Stimulated activated CD4-positive, alpha-beta T cell treated with anti-CD3 and anti-CD28 coated beads, Interleukin-2, amount 100 ng/mL, for 24 hours (primary cell): ENCODE measurements around the gene TSPAN7.

ENCODE experiments used
- DNase-seq, 2 donors: peaks; one replicate each; pipeline ENCODE4 v3.0.0-alpha.2; 2020

Gene TSPAN7

DNA sequence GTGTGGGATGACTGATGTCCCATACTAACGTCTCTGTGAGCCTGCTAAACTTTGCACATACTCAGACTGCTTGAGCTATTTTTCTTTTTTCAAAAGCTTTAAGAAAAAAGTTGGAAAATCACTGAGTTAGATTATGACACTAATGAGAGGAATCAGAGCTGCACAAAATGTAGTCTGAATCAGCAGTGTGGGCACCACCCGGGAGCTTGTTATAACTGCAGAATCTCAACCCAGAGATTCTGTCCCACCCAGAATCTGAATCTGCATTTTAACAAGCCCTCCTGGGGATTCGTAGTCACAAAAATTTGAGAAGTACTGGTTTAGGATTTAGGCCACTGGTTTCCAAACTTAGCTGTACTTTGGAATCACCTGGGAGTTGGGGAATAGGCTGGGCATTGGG, 137.8 kb downstream of the TSPAN7 start:
- no peak for DNase-seq

DNA sequence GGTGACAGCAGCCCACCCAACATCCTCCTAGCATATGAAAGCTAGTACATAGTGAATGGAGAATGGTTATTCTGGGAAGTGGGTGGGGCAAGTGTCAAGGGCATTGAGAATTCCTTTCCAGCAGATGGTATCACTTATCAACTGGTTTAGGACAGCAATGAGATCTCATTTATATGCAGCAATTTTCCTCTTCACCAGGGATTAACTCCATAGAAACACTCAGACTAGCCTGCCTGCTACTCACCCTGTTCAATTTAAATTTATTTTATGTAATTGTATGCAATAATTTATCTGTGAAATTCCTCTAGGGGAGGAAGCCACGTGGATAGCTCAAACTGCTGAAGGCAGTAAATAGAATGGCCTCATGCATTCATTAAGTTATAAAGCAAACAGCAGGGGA, 138.4 kb downstream of the TSPAN7 start:
- DNase-seq, result no peak

DNA sequence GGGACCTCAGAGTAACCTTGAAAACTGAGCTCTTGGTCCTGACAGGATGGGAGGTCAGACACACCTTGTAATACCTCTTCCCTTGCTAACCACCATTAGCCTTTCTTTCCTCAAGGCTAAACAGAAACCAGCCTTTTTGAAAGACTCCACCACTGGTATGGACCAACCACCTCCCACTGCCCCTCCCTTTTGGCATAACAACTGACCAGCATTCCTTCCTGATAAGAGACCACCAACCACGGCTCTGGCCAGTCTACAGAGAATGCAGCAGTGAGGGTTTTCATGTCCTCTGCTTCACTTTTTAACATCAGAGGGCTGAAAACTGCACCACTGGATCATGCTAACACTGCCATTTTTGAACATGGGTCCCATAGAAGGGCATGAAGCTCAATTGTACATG, 139.7 kb downstream of the TSPAN7 start:
- no peak for DNase-seq

DNA sequence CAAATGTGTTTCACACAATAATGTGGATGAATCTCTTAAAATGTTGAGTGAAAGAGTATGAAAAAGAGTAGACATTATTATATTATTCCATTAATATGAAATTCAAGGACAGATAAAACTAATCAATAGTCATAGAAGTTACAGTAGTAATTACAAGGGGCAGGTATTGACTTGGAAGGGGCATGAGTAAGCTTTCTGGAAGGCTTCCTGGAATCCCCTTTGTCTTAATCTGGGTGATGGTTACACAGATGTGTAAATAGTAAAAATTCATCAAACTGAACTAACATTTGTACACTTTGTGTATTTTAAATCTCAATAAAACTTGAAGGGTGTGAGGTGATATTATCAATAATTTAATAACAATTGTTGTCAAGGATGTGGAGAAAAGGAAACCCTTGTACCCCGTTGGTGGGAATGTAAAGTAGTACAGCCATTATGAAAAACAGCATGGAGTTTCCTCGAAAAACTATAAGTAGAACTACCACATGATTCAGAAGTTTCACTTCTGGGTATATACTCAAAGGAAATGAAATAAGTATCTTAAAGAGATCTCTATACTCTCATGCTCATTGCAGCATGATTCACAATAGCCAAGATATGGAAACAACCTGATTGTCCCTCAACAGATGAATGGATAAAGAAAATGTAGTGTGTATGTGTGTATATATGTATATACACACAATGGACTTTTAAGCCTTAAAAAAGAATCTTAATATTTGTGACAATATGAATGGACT, 143.0 kb downstream of the TSPAN7 start:
- DNase-seq, result no peak

DNA sequence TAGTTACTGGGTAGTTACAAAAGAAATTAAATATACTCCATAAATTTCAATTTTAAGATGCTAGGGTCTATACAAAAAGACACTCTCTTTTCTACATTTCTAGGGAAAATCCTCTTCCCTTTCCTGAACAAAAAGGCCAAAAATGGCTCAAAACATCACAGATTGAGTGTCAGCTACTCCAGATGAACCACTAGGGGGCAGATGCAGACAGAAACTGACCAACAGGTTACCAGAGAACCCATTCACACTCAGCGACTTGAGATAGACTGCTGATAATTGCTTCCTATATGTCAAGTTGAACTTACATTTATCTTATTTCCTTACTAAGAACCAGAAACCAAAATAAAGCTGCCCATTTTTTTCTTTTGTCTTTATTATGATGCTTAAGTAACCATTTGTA, 156.5 kb downstream of the TSPAN7 start:
- no peak for DNase-seq

DNA sequence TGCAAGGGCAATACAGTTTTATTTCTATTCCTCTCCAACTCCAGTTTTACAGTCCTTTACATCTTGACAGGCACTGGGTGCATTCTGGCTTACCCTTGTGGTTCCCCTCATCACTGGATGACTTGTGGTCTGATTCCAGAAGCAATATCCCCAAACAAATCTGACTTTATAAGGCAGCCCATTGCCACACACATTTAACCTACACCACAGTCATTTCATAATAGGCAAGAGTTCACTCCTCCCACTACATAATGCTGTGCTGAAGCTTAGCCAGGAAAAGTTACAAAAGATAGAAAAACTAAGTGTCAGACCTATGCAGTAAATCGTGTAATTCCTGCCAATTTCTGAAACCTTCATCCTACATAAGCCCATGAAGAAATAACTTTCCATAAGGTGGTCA, 157.0 kb downstream of the TSPAN7 start:
- no peak for DNase-seq

DNA sequence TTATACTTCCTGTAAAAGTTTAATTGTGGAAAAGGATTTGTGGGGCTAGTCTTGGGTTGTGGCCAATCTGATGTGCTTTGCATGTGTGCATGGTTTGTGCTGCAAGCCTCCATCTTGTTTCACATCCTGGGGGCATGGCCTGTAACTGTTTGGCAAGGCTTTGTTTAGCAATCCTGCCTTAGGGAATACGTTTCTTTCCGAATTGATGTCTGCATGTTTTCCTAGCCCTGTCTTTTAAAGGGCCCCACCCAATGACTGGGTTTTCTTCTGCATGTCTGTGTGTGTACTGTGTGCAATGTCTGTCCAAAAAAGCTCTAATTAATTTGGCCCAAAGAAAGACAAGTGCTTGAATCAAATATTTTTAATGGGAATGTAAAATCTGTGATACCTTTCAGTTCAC, 165.3 kb downstream of the TSPAN7 start:
- DNase-seq, result no peak

DNA sequence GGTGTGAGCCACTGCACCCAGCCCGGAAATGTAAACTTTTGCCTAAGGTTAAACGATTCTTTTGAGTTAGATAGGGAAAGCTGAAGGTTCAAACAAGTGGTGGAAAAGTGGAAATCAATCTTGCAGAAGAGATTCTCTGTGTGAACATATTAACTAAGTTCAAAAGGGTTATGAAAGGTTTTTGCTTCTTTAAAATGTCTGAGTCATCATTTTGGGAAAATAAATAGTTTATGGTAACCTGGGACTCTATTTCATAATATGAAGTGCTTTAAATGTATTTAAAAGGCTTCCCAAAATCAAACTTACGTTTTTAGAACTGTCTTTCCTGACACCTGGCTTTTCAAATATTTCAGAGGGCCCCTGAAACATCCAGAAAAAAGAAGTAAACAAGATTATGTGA, 166.3 kb downstream of the TSPAN7 start:
- no peak for DNase-seq

DNA sequence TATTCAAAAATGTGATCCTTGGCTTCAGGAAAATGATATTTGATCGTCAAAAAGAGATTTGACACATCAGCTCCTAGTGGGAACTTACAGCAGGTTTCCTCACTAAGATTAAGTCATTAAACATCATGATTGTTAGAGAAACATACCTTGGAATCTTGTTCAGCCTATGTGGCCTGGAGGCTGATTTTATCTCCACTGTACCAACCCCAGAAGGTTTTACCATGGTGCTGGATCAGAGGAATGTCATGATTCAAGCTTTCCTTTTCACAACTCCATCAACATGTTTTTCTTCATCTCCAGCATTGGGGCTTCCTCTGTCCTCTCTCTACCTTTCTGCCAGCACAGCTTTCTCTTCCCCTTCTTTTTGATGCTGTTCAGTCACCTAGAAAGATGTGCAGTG, 171.5 kb downstream of the TSPAN7 start:
- no peak for DNase-seq
